Trophoblast cell (in vitro differentiated cells and primary cell): Measurements from ENCODE around the gene GCLM.

Source experiments
- DNase-seq, 2 donors: peaks; one replicate each; pipeline ENCODE4 v3.0.0-alpha.2; 2016
- H2AFZ ChIP-seq: 2 replicates; pipeline ENCODE4 v1.6.1; 2013; ENCODE audit warnings: low read length, moderate library complexity, mild to moderate bottlenecking; ENCODE audit not compliant: insufficient read depth, poor library complexity
- H2AK5ac ChIP-seq: 2 replicates; pipeline ENCODE4 v1.6.1; 2013; ENCODE audit warnings: mild to moderate bottlenecking, low read length
- H2BK120ac ChIP-seq: 2 replicates; pipeline ENCODE4 v1.6.1; 2013; ENCODE audit warnings: low read length, mild to moderate bottlenecking, moderate library complexity; ENCODE audit not compliant: insufficient read depth, poor library complexity
- H2BK12ac ChIP-seq: 2 replicates; pipeline ENCODE4 v1.6.1; 2013; ENCODE audit warnings: mild to moderate bottlenecking, low read length, moderate library complexity
- H2BK5ac ChIP-seq: 2 replicates; pipeline ENCODE4 v1.6.1; 2013; ENCODE audit warnings: low read length, low read depth, moderate library complexity, mild to moderate bottlenecking; ENCODE audit not compliant: poor library complexity
- H3K14ac ChIP-seq: 2 replicates; pipeline ENCODE4 v1.6.1; 2013; ENCODE audit warnings: mild to moderate bottlenecking, low read length
- H3K18ac ChIP-seq: 2 replicates; pipeline ENCODE4 v1.6.1; 2013; ENCODE audit warnings: mild to moderate bottlenecking, low read length
- H3K23ac ChIP-seq: 2 replicates; pipeline ENCODE4 v1.6.1; 2013; ENCODE audit warnings: low read length
- H3K27ac ChIP-seq: 2 replicates; pipeline ENCODE4 v1.5.1; 2013; ENCODE audit warnings: low read depth, mild to moderate bottlenecking, inconsistent platforms, low read length, moderate library complexity
- H3K27me3 ChIP-seq: 2 replicates; pipeline ENCODE4 v1.6.1; 2013; ENCODE audit warnings: inconsistent platforms, mild to moderate bottlenecking, low read length, moderate library complexity; ENCODE audit not compliant: insufficient read depth
- H3K36me3 ChIP-seq, 2 experiments: 1 replicate in 1 of 2; 2 replicates in 1 of 2; pipeline ENCODE4 v1.6.1; 2013; ENCODE audit warnings: low read length in 2 of 2, mild to moderate bottlenecking in 2 of 2, moderate library complexity in 1 of 2; ENCODE audit not compliant: insufficient read depth in 2 of 2, control insufficient read depth in 1 of 2
- H3K4ac ChIP-seq: 2 replicates; pipeline ENCODE4 v1.6.1; 2013; ENCODE audit warnings: low read depth, mild to moderate bottlenecking, low read length, moderate library complexity
- H3K4me1 ChIP-seq, 2 experiments: 1 replicate in 1 of 2; 2 replicates in 1 of 2; pipeline ENCODE4 v1.6.1; 2013; ENCODE audit warnings: low read length in 2 of 2, mild to moderate bottlenecking in 2 of 2, moderate library complexity in 1 of 2; ENCODE audit not compliant: insufficient read depth in 2 of 2, control insufficient read depth in 1 of 2
- H3K4me2 ChIP-seq: 2 replicates; pipeline ENCODE4 v1.6.1; 2013; ENCODE audit warnings: inconsistent platforms, mild to moderate bottlenecking, low read length, moderate library complexity
- H3K4me3 ChIP-seq: 2 replicates; pipeline ENCODE4 v1.5.1; 2013; ENCODE audit warnings: mild to moderate bottlenecking, low read depth, low read length, inconsistent platforms
- H3K79me1 ChIP-seq: one replicate; pipeline ENCODE4 v1.6.1; 2013; ENCODE audit warnings: low read length
- H3K79me2 ChIP-seq: 2 replicates; pipeline ENCODE4 v1.6.1; 2013; ENCODE audit warnings: low read length, mild to moderate bottlenecking; ENCODE audit not compliant: control insufficient read depth, insufficient read depth, poor library complexity
- H3K9ac ChIP-seq: 2 replicates; pipeline ENCODE4 v1.6.1; 2013; ENCODE audit warnings: mild to moderate bottlenecking, low read length
- H3K9me3 ChIP-seq: 2 replicates; pipeline ENCODE4 v1.6.1; 2013; ENCODE audit warnings: low read depth, mild to moderate bottlenecking, control low read depth, inconsistent platforms, low read length; ENCODE audit not compliant: insufficient read depth
- H4K12ac ChIP-seq: 2 replicates; pipeline ENCODE4 v1.6.1; 2013; ENCODE audit warnings: low read depth, mild to moderate bottlenecking, low read length, moderate library complexity
- H4K8ac ChIP-seq: 2 replicates; pipeline ENCODE4 v1.6.1; 2013; ENCODE audit warnings: low read depth, mild to moderate bottlenecking, low read length, moderate library complexity
- H4K91ac ChIP-seq: one replicate; pipeline ENCODE4 v1.6.1; 2013; ENCODE audit warnings: low read depth, mild to moderate bottlenecking, low read length, moderate library complexity
- WGBS: extraction: QIAGEN DNeasy Blood & Tissue Kit; methylation state at CpG from one replicate; pipeline ENCODE4 v1.1.7; 2013; ENCODE audit warnings: missing lambda C conversion rate; ENCODE audit not compliant: insufficient read length, insufficient coverage; ENCODE audit errors: extremely low coverage; 5-methylcytosine and 5-hydroxymethylcytosine counted together

Gene GCLM

DNA sequence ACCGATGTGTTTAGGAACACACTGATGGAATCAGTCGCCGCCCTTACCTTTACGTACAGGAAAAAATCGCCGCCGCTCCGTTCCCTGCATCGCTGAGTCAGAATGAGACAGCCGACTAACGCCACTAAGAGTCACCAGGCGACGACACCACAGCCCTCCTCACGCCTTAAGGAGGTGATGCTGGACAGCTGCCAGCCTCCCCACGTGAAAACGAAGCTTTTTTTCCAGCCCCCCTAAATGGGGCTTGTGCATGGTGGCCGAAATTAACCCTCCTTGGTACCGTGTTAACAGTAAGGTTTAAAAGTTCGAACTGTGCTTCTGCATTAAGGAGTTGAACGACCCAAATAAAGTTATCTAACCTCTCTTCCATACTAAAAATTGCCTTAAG lies 30.7 kb downstream of the GCLM start:
- H3K4me3 ChIP-seq: peak overlapping the region; percentile 98
- H3K18ac ChIP-seq: peak overlapping the region; percentile 43
- H3K4ac ChIP-seq: peak overlapping the region; percentile 95
- H2BK12ac ChIP-seq: no peak overlapping the region
- no peak overlapping the region for H2BK120ac ChIP-seq
- H3K4me1 ChIP-seq: peaks cover 3% of the 10 kb centered on the region in 2 experiments
- peaks cover 8% of the 10 kb centered on the region for H3K79me2 ChIP-seq
- peak overlapping the region; percentile 94 for H3K9ac ChIP-seq
- H3K36me3 ChIP-seq: peaks cover 3 to 16% of the 10 kb centered on the region in 2 experiments
- H4K12ac ChIP-seq: peak overlapping the region; percentile 33
- no peak overlapping the region for H3K23ac ChIP-seq
- WGBS: no CpG with 5 or more reads among the region's 20 CpGs
- H3K9me3 ChIP-seq: no peaks in the 10 kb centered on the region
- H3K79me1 ChIP-seq: peaks cover 5% of the 10 kb centered on the region
- peak overlapping the region; percentile 80 for H4K8ac ChIP-seq
- H2AFZ ChIP-seq: peak overlapping the region; percentile 27
- peak overlapping the region; percentile 86 for H3K4me2 ChIP-seq
- H2BK5ac ChIP-seq: peak overlapping the region; percentile 1
- peak overlapping the region; percentile 49 for H3K14ac ChIP-seq
- H3K27ac ChIP-seq: no peak overlapping the region
- H3K27me3 ChIP-seq: no peaks in the 10 kb centered on the region
- DNase-seq: peak; percentile 77
- H2AK5ac ChIP-seq: peak overlapping the region; percentile 26
- H4K91ac ChIP-seq: peak overlapping the region; percentile 19

DNA sequence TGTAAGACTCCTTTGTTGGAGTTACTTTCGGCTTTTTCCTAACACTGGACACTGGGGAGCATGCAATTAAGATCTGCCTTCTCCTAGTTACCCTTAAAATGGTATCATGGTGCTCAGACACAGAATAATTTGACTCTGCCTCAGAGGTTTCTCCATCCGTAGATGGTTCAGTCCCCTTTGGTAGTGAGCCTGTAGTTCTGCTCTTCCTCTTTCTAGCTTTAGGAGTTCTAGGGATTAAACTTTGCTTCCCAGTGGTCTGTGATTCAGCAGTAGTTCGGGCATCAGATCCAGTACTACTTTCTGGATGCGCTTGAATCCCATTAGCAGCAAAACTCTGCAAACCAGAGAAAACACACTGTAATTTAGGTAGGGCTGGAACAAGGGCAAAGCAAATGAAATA lies 31.7 kb downstream of the GCLM start:
- Histone ChIP-seq H2AK5ac (no peak overlapping the region), H4K12ac (no peak overlapping the region), H3K4me2 (no peak overlapping the region), H3K79me1 (peaks cover 5% of the 10 kb centered on the region), H3K27me3 (no peaks in the 10 kb centered on the region), H4K91ac (no peak overlapping the region), H2BK120ac (no peak overlapping the region), H3K18ac (no peak overlapping the region), H2BK12ac (no peak overlapping the region), H3K9me3 (no peaks in the 10 kb centered on the region), H3K4me1 (peaks cover 3% of the 10 kb centered on the region in 2 experiments), H3K23ac (no peak overlapping the region), H3K4me3 (no peak overlapping the region), H3K27ac (no peak overlapping the region), H3K79me2 (peaks cover 8% of the 10 kb centered on the region), H3K9ac (no peak overlapping the region), H4K8ac (no peak overlapping the region), H3K36me3 (peaks cover 5 to 18% of the 10 kb centered on the region in 2 experiments), H2AFZ (no peak overlapping the region), H2BK5ac (no peak overlapping the region), H3K14ac (no peak overlapping the region), H3K4ac (peak overlapping the region; percentile 78)
- DNase-seq: no peak
- WGBS: no CpG with 5 or more reads among the region's 4 CpGs

GRCh38 chr1:93876244-93876643 lies 33.0 kb downstream of the GCLM start:
- no peak overlapping the region for H3K4me3 ChIP-seq
- H3K9ac ChIP-seq: no peak overlapping the region
- H2BK120ac ChIP-seq: no peak overlapping the region
- H3K36me3 ChIP-seq: peaks cover 5 to 22% of the 10 kb centered on the region in 2 experiments
- H3K27me3 ChIP-seq: no peaks in the 10 kb centered on the region
- peaks cover 3% of the 10 kb centered on the region in 2 experiments for H3K4me1 ChIP-seq
- no peak for DNase-seq
- no peak overlapping the region for H2BK5ac ChIP-seq
- H3K79me2 ChIP-seq: peaks cover 8% of the 10 kb centered on the region
- no CpG with 5 or more reads among the region's 1 CpG for WGBS
- no peak overlapping the region for H4K8ac ChIP-seq
- no peak overlapping the region for H3K27ac ChIP-seq
- H3K79me1 ChIP-seq: peaks cover 5% of the 10 kb centered on the region
- no peaks in the 10 kb centered on the region for H3K9me3 ChIP-seq
- no peak overlapping the region for H3K14ac ChIP-seq
- no peak overlapping the region for H4K91ac ChIP-seq
- H3K4me2 ChIP-seq: no peak overlapping the region
- H3K23ac ChIP-seq: no peak overlapping the region
- no peak overlapping the region for H2AK5ac ChIP-seq
- H2AFZ ChIP-seq: no peak overlapping the region
- peak overlapping the region; percentile 27 for H3K4ac ChIP-seq
- H3K18ac ChIP-seq: no peak overlapping the region
- H4K12ac ChIP-seq: no peak overlapping the region
- H2BK12ac ChIP-seq: no peak overlapping the region

DNA sequence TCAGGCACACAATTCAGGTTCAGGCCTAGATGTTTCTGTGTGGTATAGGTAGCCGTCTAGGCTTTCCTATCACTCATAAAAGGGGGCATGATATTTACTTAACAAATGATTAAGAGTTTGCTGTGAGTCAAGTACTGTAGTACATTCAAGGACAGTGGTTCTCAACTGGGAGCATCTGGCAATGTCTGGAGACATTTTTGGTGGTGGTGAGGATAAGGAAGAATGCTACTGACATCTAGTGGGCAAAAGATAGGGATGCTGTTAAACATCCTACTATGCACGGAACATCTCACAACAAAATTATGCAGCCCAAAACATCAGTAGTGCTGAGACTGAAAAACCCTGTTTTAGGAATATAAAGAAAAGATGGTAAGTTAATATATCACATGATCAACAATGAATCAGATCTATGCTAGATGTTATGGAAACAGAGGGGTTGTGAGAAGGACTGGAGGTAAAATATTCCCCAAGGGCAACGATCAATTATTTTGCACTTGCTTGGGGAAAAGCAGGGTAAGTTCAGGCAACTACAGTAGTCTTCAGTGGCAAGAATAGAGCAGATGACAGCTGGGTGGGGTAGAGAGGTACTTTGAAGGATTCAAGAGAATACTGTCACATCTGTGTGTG lies 35.1 kb downstream of the GCLM start:
- H2AFZ ChIP-seq: no peak overlapping the region
- H3K79me1 ChIP-seq: peaks cover 3% of the 10 kb centered on the region
- no peaks in the 10 kb centered on the region for H3K9me3 ChIP-seq
- no CpG with 5 or more reads among the region's 3 CpGs for WGBS
- peaks cover 5 to 22% of the 10 kb centered on the region in 2 experiments for H3K36me3 ChIP-seq
- H3K4me1 ChIP-seq: peaks cover 3% of the 10 kb centered on the region in 2 experiments
- no peak overlapping the region for H3K4me2 ChIP-seq
- no peak overlapping the region for H3K18ac ChIP-seq
- H3K23ac ChIP-seq: no peak overlapping the region
- DNase-seq: peak in 1 of 2 donors; percentile 18
- H4K8ac ChIP-seq: no peak overlapping the region
- H2BK5ac ChIP-seq: no peak overlapping the region
- no peak overlapping the region for H3K9ac ChIP-seq
- no peak overlapping the region for H4K12ac ChIP-seq
- H3K14ac ChIP-seq: no peak overlapping the region
- no peak overlapping the region for H2BK12ac ChIP-seq
- no peaks in the 10 kb centered on the region for H3K27me3 ChIP-seq
- no peak overlapping the region for H3K27ac ChIP-seq
- H4K91ac ChIP-seq: no peak overlapping the region
- H3K79me2 ChIP-seq: peaks cover 6% of the 10 kb centered on the region
- H2AK5ac ChIP-seq: no peak overlapping the region
- no peak overlapping the region for H3K4me3 ChIP-seq
- H3K4ac ChIP-seq: no peak overlapping the region
- H2BK120ac ChIP-seq: no peak overlapping the region
